HEK293 (cell line): ENCODE data around the gene SSTR5.

Experiments used
- CTCF ChIA-PET: fragments of 350-600 bp; formaldehyde crosslinking; extraction: SDS; loops from one replicate; lab custom pipeline; 2021; ENCODE audit warnings: antibody characterized with exemption; lab: Yijun Ruan, JAX
- POLR2A ChIA-PET: fragments of 300-600 bp; formaldehyde crosslinking; extraction: SDS; loops from one replicate; lab custom pipeline; 2020; ENCODE audit warnings: antibody characterized with exemption, inconsistent platforms; lab: Yijun Ruan, JAX
- H3K27ac ChIP-seq: fragments of 200-500 bp; sonication (Bioruptor generic); 2 replicates; pipeline ENCODE4 v1.5.1; 2014; ENCODE audit warnings: low read depth, low read length, control low read depth, inconsistent platforms; ENCODE audit errors: extremely low read depth
- H3K36me3 ChIP-seq, 2 experiments: fragments of 200-500 bp in 1 of 2; sonication (Bioruptor generic) in 1 of 2; 1 replicate in 1 of 2; 2 replicates in 1 of 2; pipeline ENCODE4 v1.5.1; 2014 to 2017; ENCODE audit warnings: inconsistent platforms in 2 of 2, low read length in 2 of 2; ENCODE audit not compliant: control insufficient read depth in 2 of 2, insufficient read depth in 1 of 2
- H3K4me1 ChIP-seq: fragments of 200-500 bp; sonication (Bioruptor generic); 2 replicates; pipeline ENCODE4 v1.5.1; 2014; ENCODE audit warnings: mild to moderate bottlenecking, low read length, inconsistent platforms; ENCODE audit not compliant: control insufficient read depth, insufficient read depth
- H3K4me3 ChIP-seq: 2 replicates; pipeline ENCODE4 v1.5.1; 2011; ENCODE audit warnings: low read depth, mild to moderate bottlenecking, control low read depth, low read length, moderate library complexity
- H3K9me3 ChIP-seq: fragments of 200-500 bp; sonication (Bioruptor generic); 2 replicates; pipeline ENCODE4 v1.5.1; 2014; ENCODE audit warnings: low read depth, low read length, inconsistent platforms; ENCODE audit not compliant: control insufficient read depth, insufficient read depth
- GLIS1 ChIP-seq: fragments of 450-650 bp; formaldehyde crosslinking; IDR thresholded peaks from 2 replicates; pipeline ENCODE4 v1.5.1; 2016; ENCODE audit warnings: missing biosample characterization, missing genetic modification characterization
- HOXD13 ChIP-seq: sonication (generic); formaldehyde crosslinking; IDR thresholded peaks from 2 replicates; pipeline ENCODE4 v1.8.0; 2022; ENCODE audit warnings: missing genetic modification reagents, borderline replicate concordance
- KLF7 ChIP-seq: fragments of 450-650 bp; formaldehyde crosslinking; IDR thresholded peaks from 2 replicates; pipeline ENCODE4 v1.5.1; 2016; ENCODE audit warnings: missing biosample characterization, missing genetic modification characterization, borderline replicate concordance
- SP3 ChIP-seq: fragments of 450-650 bp; formaldehyde crosslinking; IDR thresholded peaks from 2 replicates; pipeline ENCODE4 v1.5.1; 2016; ENCODE audit warnings: missing biosample characterization, missing genetic modification characterization
- ZBTB44 ChIP-seq: fragments of 450-650 bp; IDR thresholded peaks from 2 replicates; pipeline ENCODE4 v1.5.1; 2018; ENCODE audit warnings: missing biosample characterization, mild to moderate bottlenecking, missing genetic modification characterization
- ZNF121 ChIP-seq: fragments of 450-650 bp; formaldehyde crosslinking; IDR thresholded peaks from 2 replicates; pipeline ENCODE4 v1.5.1; 2016; ENCODE audit warnings: missing biosample characterization, missing genetic modification characterization
- ZNF133 ChIP-seq: fragments of 450-650 bp; formaldehyde crosslinking; IDR thresholded peaks from 2 replicates; pipeline ENCODE4 v1.5.1; 2016; ENCODE audit warnings: missing biosample characterization, missing genetic modification characterization
- ZNF184 ChIP-seq: fragments of 450-650 bp; IDR thresholded peaks from 2 replicates; pipeline ENCODE4 v1.5.1; 2018; ENCODE audit warnings: missing biosample characterization, mild to moderate bottlenecking, missing genetic modification characterization
- ZNF223 ChIP-seq: fragments of 450-650 bp; formaldehyde crosslinking; IDR thresholded peaks from 2 replicates; pipeline ENCODE4 v1.5.1; 2016; ENCODE audit warnings: missing biosample characterization, missing genetic modification characterization
- ZNF394 ChIP-seq: fragments of 450-650 bp; formaldehyde crosslinking; IDR thresholded peaks from 2 replicates; pipeline ENCODE4 v1.5.1; 2016; ENCODE audit warnings: missing biosample characterization, missing genetic modification characterization, mild to moderate bottlenecking, moderate library complexity, borderline replicate concordance
- ZNF398 ChIP-seq: fragments of 450-650 bp; formaldehyde crosslinking; IDR thresholded peaks from 2 replicates; pipeline ENCODE4 v1.5.1; 2017; ENCODE audit warnings: missing biosample characterization, missing genetic modification characterization
- ZNF423 ChIP-seq: fragments of 450-650 bp; formaldehyde crosslinking; IDR thresholded peaks from 2 replicates; pipeline ENCODE4 v1.5.1; 2016; ENCODE audit warnings: missing biosample characterization, missing genetic modification characterization
- ZNF433 ChIP-seq: fragments of 450-650 bp; formaldehyde crosslinking; IDR thresholded peaks from 2 replicates; pipeline ENCODE4 v1.5.1; 2016; ENCODE audit warnings: missing biosample characterization, missing genetic modification characterization, low read depth
- ZNF530 ChIP-seq: fragments of 450-650 bp; formaldehyde crosslinking; IDR thresholded peaks from 2 replicates; pipeline ENCODE4 v1.5.1; 2016; ENCODE audit warnings: low read depth, missing biosample characterization, missing genetic modification characterization
- ZNF544 ChIP-seq: fragments of 450-650 bp; formaldehyde crosslinking; IDR thresholded peaks from 2 replicates; pipeline ENCODE4 v1.5.0; 2017; ENCODE audit warnings: missing biosample characterization, missing genetic modification characterization
- ZNF560 ChIP-seq: fragments of 450-650 bp; formaldehyde crosslinking; IDR thresholded peaks from 2 replicates; pipeline ENCODE4 v1.5.1; 2017; ENCODE audit warnings: missing biosample characterization, missing genetic modification characterization, borderline replicate concordance
- ZNF600 ChIP-seq: fragments of 450-650 bp; formaldehyde crosslinking; IDR thresholded peaks from 2 replicates; pipeline ENCODE4 v1.5.1; 2016; ENCODE audit warnings: missing biosample characterization, missing genetic modification characterization
- ZNF701 ChIP-seq: fragments of 450-650 bp; formaldehyde crosslinking; IDR thresholded peaks from 2 replicates; pipeline ENCODE4 v1.5.1; 2016; ENCODE audit warnings: missing biosample characterization, missing genetic modification characterization
- ZNF747 ChIP-seq: fragments of 450-650 bp; formaldehyde crosslinking; IDR thresholded peaks from 2 replicates; pipeline ENCODE4 v1.5.1; 2016; ENCODE audit warnings: missing biosample characterization, missing genetic modification characterization
- ZNF830 ChIP-seq: fragments of 450-650 bp; IDR thresholded peaks from 2 replicates; pipeline ENCODE4 v1.5.0; 2018; ENCODE audit warnings: missing biosample characterization, missing genetic modification characterization, low read depth, mild to moderate bottlenecking, moderate library complexity

SSTR5 gene

GRCh38 chr16:1126044-1126443, 53.5 kb downstream of the SSTR5 start:
- Histone ChIP-seq H3K4me3 (no peak overlapping the region), H3K27ac (no peak overlapping the region), H3K9me3 (no peaks in the 10 kb centered on the region), H3K4me1 (no peaks in the 10 kb centered on the region), H3K36me3 (no peaks in the 10 kb centered on the region)
- POLR2A ChIA-PET: no interaction called here
- CTCF ChIA-PET: interaction anchor here (1.1 kb wide), 2 partner anchors 58 to 68 kb away, joined by 3 to 5 read pairs; no protein-coding TSS in a partner anchor
- TF ChIP-seq ZNF544 (tag by site-specific recombination): no peak
- TF ChIP-seq ZNF747: no peak
- TF ChIP-seq ZNF394 (tag by site-specific recombination): no peak
- no peak for TF ChIP-seq ZNF184 (tag by site-specific recombination)
- no peak for TF ChIP-seq ZNF423 (tag by site-specific recombination)
- no peak for TF ChIP-seq ZNF530
- TF ChIP-seq ZBTB44: no peak
- no peak for TF ChIP-seq KLF7 (tag by site-specific recombination)
- TF ChIP-seq ZNF133 (tag by site-specific recombination): no peak
- no peak for TF ChIP-seq ZNF398 (tag by site-specific recombination)
- no peak for TF ChIP-seq ZNF600 (tag by site-specific recombination)
- TF ChIP-seq SP3 (tag by site-specific recombination): no peak
- no peak for TF ChIP-seq HOXD13 (CRISPR knock-in tag)
- no peak for TF ChIP-seq ZNF830
- no peak for TF ChIP-seq ZNF560 (tag by site-specific recombination)
- TF ChIP-seq ZNF433 (tag by site-specific recombination): no peak
- no peak for TF ChIP-seq ZNF223 (tag by site-specific recombination)
- no peak for TF ChIP-seq ZNF121 (tag by site-specific recombination)
- TF ChIP-seq ZNF701 (tag by site-specific recombination): no peak

GRCh38 chr16:1126586-1126985, 54.0 kb downstream of the SSTR5 start:
- CTCF ChIA-PET: interaction anchor here (0.6 to 1.1 kb wide), 2 partner anchors 9 to 57 kb away, joined by 3 to 5 read pairs; no protein-coding TSS in a partner anchor
- H3K4me1 ChIP-seq: no peaks in the 10 kb centered on the region
- H3K36me3 ChIP-seq: no peaks in the 10 kb centered on the region
- H3K27ac ChIP-seq: no peak overlapping the region
- POLR2A ChIA-PET: no interaction called here
- no peaks in the 10 kb centered on the region for H3K9me3 ChIP-seq
- H3K4me3 ChIP-seq: no peak overlapping the region
- 0 out of 2 replicates have a peak, but pooled peaks have one; percentile 12 for TF ChIP-seq GLIS1
- no peak for TF ChIP-seq HOXD13 (CRISPR knock-in tag)
- TF ChIP-seq ZNF398 (tag by site-specific recombination): no peak
